ENCODE measurements around the gene GLYR1.
"Not testable (repeated sequence)": the region's sequence is repeated elsewhere in the genome, so short reads cannot be mapped to it uniquely, and the experiment has no call there.

Gene GLYR1

DNA sequence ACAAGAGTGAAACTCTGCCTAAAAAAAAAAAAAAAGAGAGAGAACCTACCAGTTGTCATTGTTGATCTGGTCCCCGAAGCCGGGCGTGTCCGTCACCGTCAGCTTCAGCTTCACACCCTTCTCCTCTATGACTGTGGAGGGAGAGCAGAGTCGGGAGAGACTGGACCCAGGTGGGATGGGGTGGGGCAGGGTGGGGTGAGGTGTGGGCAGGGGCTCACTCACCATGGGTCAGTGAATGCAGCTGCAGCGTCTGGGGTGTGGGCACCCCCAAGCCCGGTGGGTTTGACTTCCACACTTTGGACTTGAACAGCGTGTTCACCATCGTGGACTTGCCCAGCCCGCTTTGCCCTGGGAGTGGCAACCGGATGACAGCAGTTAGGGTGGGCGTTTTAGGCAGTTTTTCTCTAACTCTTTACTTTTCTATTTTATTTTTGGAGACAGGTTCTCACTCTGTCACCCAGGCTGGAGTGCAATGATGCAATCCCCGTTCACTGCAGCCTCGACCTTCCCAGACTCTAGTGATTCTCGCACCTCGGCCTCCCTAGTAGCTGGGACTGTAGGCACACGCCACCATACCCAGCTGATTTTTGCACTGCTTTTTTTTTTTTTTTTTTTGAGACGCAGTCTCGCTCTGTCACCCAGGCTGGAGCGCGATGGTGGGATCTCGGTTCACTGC is 61.2 kb downstream of the GLYR1 start:
- no peak for DNase-seq

DNA sequence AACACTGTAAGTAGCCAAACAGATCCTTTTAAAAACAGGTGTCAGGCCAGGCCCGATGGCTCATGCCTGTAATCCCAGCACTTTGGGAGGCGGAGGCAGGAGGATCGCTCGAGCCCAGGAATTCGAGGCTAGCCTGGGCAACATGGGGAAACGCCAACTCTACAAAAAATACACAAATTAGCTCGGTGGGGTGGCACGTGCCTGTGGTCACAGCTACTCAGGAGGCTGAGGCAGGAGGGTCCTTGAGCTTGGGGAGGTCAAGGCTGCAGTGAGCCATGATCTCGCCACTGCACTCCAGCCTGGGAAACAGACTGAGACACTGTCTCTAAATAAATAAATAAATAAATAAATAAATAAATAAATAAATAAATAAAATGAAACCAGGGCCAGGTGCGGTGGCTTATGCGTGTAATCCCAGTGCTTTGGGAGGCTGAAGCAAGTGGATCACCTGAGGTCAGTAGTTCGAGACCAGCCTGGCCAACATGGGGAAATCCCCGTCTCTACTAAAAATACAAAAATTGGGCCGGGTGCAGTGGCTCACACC is 62.6 kb downstream of the GLYR1 start:
- DNase-seq = not testable (repeated sequence)

DNA sequence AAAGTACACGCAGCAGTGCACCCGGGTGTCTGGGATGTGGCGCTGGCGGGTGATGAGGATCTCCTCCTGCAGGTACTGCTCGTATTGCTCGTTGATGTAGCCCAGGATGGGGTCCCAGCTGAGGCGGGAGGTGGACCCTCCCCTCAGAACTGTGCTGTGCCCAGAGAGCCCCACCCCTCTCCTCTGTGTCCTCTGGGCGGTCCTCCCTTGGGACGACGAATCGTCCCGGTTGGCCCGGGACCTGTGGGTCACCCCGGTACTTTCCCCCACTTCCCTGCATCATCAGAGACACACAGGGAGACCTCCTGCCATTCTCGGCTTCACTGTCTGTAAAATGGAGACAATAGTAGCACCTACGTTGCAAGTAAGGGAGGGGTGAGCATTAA is 63.1 kb downstream of the GLYR1 start:
- DNase-seq = no peak

DNA sequence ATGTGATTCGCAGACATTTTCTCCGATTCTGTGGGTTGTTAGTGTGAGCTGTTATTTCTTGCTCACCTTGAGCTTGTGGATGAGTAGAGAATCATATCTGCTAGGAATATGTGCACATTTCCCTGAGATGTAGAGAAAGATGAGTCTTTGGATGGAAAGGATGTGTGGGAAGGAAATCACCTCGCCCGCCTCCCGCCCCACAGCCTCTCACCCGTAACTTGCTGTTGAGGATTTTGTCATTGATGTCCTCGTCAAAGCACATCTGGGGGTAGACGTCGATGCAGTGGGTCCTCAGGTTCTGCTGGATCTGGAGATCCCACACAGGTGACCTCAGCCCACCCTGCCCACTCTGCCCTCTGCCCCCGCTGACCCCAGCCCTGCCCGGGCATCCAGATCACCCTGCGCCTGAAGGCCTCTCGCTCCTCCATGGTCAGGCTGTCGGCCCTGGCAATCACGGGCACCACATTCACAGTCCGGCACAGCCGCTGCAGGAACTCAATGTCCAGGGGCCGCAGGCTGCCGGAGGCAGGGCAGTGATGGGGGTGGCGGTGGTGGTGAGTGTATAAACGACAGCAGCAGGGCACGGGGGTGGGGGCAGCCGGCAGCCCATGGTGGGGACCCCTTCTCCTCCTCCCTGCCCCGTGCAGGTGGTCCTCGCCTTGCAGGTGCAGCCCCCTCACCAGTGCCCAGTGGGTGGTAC is 63.7 kb downstream of the GLYR1 start:
- DNase-seq = no peak

DNA sequence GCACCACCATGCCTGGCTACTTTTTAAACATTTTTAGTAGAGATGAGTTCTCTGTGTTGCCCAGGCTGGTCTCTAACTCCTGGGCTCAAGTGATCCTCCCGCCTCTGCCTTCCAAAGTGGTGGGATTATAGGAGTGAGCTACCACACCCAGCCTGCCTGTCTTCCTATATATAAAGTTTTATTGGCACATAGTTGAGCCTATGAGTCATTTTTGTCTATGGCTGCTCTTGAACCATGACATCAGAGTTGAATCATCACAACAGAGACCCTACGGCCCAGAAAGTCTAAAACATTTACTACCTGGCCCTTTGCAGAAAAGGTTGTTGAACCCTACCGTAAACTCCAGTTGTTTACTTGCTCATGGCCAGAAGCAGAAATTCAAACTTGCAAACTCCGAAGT is 66.9 kb downstream of the GLYR1 start:
- DNase-seq = no peak

DNA sequence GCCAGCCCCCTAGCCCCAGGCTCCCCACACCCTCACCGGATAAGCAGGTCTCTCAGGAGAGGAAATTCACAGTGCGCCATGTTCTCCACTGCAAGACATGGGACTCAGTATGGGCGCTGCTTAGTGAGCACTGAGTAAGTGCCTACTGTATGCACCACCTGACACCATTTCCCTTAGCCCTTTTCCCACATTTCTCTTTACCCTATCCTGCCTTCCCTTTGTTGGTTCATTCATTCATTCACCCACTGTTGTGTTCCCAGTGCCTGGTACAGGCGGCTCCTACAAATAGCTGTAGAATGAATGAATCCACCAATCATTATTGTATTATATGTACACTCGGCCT is 69.1 kb downstream of the GLYR1 start:
- no peak for DNase-seq

DNA sequence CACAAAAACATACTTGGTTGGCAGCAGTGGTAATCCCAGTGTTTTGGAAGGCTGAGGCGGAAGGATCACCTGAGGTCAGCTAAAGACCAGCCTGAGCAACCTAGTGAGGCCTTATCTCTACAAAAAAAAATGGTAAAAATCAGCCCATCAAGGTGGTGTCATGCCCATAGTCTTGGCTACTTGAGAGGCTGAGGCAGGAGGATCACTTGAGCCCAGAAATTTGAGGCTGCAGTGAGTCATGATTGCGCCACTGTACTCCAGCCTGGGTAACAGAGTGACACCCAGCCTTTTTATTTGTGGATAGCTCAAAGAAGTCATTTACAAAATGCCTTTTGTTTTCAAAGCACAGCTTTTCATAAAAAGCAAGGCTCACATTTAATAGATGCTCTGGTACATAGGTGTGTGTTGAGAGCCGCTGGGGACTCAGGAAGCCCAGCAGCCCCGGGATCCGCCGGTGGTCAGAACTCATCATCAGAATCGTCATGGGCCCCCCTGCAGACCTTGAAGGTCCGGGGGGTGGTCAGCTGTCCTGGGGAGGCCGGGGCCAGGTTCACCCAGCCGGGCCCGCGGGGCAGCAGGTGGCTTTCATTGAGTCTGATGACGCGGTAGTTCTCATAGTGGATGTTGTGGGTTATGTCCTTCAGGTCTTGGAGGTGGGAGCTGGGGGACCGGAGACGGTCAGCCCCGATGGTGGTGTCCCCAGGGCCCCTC is 69.6 kb downstream of the GLYR1 start:
- no peak for DNase-seq

DNA sequence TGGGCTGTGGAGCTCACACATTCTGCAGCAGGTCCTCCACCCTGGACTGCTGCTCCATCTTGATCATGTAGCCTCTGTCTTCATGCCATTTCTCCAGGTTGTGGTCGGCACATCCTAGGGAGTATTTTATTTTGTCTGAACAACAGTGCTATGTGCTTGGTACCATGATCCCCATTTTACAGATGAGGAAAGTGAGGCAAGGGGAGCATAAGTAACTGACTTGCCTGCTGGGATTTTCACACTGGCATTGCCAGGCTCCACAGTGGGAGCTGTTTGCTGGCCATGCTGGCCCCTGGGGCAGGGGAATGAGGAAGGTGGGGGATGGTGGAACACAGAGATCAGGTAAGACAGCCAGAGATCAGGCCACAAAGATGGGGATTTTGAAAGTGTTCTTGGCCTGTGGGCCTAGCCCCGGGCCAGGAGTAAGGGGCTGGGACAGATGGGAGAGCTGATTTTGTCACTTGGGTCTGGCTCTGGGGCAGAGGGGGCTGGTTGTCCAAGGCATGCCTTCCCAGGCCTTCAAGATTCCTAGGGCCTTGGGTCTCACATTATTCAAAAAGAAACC is 70.9 kb downstream of the GLYR1 start:
- DNase-seq = no peak

DNA sequence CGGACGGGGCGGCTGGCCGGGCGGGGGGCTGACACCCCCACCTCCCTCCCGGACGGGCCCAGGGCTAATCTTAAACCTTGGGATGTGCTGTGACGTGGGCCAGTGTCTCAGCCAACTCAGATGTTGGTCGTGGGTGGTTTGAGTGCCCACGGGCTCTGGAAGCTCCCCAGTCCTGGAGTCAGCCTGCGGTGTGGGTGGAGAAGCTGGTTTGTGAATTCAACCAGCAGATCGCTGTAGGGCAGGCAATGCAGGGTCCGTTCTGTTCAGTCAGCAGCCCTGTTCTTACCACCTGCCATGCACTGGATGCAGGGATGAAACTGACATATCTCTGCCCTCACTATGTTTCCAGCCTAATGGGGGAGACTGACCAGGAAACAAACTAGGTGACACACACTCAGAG is 72.1 kb downstream of the GLYR1 start:
- DNase-seq = no peak

DNA sequence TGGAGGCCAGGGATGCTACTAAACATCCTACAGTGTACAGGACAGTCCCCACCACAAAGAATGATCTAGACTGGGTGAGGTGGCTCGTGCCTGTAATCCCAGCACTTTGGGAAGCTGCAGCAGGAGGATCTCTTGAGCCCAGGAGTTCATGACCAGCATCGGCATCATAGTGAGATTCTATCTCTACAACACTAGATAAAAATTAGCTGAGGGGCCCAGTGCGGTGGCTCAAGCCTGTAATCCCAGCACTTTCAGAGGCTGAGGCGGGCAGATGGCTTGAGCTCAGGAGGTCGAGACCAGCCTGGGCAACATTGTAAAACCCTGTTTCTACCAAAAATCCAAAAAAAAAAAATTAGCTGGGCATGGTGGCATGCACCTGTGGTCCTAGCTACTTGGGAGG is 74.7 kb downstream of the GLYR1 start:
- no peak for DNase-seq

DNA sequence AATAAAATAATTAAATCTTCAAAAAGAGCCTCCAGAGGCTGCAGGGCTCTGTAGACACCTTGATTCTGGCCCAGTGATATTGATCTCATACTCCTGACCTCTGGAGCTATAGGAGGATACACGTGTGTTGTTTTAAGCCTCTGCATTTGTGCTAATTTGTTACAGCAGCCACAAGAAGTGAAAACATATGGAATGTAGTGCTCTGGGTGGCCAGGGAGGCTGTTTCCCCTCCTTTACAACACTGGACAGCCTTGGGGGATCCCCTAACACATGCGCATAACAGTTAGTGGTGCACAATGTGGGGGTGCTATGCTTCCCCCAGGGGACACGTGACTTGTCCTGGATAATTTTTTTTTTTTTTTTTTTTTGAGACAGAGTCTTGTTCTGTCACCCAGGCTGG is 75.4 kb downstream of the GLYR1 start:
- no peak for DNase-seq

DNA sequence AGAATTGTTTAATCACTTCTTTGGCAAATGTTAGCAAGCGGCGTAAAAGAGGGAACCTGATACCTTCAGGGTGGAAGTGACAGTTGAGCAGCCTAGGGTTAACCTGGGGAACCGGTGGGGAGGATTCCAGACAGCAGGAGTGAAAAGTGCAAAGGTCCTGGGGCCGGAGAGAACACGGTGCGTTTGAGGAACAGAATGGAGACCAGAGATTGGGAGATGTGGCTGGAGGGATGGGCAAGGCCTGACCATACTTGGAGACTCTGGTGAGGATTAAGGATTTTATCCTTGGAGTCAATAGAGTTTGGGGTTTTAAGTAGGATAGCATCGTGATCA is 77.8 kb downstream of the GLYR1 start:
- DNase-seq = no peak

DNA sequence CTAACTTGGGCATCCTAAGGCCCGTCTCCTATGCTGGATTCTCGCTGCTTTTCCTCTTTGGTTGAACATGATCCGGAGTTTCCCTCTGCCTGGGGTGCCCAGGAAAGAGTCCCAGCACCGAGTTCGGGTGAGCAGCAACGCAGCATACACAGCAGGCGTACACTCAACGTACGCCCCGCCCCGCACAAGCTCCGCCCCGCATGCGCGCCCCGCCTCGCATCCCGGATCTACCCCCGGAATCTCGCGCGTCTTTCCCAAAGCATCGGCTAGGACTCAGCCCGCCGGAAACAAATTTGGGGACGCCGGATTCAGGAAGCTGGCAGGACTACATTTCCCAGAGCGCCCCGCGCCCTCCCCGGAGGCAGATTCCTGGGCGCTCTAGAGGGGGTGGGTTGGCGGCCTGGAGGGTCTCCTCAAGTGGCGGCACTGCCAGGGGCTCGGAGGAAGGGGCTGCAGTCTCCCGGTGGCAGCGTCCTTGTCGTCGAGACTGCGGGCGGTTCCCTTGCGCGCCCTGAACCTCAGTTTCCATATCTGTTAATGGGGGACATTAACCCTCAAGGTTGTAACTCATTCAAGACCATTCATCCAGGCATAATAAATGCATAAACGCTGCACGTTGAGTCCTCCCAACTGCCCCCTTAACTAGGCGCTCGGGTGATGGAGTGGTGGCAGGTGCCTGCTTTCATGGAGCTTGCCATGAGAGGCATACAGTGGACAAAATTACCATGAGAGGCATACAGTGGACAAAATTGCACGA is 78.4 kb downstream of the GLYR1 start:
- DNase-seq = peak; percentile 83

DNA sequence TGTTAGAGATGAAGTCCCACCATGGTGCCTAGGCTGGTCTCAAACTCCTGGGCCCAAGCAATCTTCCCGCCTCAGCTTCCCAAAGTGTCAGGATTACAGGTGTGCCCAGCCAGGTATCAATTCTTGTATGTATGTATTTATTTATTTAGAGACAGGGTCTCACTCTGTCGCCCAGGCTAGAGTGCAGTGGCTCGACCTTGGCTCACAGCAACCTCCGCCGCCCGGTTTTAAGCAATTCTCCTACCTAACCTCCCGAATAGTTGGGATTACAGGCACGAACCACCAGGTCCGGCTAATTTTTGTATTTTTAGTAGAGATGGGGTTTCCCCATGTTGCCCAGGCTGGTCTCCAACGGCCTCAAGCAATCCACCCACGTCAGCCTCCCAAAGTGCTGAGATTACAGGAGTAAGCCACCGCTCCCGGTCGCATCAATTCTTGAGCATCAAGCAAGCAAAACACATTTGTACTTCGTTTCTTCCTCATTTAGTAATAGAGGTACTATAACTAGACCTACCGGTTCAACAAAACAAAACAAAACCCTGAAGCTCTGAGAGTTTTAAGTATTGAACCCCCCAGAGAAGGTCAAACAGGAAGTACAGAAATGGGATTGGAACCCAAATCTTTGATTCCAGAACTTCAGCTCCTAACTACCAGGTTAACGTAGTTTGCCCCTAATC is 79.1 kb downstream of the GLYR1 start:
- DNase-seq = no peak

DNA sequence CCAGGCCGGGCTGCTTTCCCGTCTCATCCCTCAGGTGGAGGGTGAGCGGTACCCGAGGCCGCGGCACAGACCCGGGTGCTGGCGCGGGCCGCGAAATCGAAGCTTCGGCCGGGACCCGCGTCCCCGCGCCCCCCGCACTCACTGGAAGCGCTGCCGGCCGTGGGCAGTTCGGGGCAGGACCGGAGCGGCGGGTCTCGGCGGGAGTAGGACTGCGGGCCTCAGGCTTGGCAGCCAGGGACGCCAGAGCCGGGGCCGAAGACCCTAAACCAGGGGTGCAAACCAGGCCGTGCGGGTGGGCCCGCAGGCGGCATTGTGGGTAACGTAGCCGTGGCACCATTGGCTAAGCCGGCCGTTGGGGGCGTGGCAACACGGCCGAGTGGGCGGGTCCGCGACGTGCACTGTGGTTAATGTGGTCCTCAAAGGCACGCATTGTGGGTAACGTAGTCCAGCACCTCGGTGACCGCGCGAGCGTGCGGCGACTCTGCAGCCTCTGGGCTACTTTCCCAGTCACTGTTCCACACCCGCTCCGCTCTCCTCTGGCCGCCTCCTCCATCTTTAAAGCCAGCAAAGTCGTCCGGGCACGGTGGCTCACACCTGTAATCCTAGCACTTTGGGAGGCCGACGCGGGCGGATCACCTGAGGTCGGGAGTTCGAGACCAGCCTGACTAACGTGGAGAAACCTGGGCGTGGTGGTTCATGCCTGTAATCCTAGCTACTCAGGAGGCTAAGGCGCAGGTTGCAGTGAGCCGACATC is 80.0 kb downstream of the GLYR1 start, which contains the start of gene ZNF500:
TSS of gene ZNF500 (minus strand) at position 288 of the 754 bp plus-strand sequence. CDS start 1,184 bp downstream, outside the sequence.
- DNase-seq = peak; percentile 99

DNA sequence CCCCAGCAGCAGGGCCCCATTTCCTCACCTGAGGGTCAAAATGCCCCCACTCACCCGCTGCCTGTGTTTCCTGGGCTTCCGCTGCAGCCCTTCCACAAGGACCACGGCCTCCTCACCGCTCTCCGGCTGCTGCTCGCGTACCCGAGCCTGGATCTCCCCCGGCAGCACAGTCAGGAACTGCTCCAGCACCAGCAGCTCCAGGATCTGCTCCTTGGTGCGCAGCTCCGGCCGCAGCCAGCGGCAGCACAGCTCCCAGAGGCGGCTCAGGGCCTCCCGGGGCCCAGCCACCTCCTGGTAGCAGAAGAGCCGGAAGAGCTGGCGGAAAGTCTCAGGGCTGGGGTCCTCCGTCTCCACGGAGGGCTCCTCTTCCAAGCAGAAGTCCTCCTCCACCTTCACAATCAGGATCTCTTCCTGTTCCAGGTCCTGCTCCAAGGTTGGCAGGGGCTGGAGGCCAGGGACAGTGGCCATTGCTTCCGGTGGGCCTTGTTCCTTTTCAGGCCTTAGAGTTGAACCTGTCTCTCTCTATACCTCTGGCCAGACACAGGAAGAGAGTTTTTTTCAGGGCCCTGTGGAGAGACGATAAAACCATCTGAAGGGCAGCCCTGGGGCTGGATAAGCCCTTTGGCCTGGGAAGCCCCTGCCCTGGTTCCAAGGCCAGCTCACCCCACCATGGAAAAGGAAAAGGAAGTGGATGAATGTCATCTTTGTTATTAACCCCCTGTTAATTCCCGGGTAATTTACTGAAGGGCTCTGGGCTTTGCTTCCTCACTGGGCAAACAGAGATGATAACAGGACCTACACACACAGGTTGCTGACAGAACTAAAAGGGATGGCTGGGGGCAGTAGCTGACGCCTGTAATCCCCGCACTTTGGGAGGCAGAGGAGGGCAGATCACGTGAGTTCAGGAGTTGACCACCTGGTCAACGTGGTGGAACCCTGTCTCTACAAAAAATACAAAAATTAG is 81.3 kb downstream of the GLYR1 start:
- no peak for DNase-seq

DNA sequence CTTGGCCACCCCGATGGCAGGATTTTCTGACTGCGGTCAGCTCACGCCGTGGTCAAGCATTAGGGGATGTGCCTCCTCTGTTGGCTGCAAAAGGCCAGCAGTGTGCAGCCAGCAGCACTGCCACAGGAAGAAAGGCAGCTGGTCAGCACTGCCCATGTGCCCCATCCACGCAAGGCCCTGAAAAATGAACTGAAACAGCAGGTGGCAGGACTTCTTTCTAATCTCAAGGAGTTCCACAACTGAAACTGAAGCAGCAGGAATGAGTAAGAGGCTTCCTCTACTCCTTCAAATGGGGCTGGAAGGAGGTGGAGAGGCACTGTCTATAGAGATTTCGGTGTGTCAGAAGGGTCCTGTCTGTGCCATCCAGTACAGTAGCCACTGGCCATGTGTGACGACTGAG is 83.3 kb downstream of the GLYR1 start:
- DNase-seq = no peak

DNA sequence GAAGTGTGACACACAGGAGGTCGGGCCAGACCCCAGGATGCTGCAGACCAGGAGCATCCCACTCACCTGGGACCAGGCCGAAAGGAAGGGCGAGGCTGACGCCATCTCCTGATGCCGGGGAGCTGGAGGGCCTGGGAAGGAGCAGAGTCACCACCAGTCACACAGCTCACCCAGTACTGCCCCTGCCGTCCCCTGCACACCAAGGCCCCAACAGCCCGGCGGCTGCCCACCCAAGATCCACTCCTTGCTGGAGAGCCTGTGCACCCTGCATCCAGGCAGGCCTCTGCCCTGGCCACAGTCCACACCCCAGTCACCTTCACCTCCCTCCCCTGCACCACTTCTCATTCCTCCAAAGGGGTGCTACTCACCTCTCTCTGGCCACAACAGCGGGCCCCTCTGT is 84.9 kb downstream of the GLYR1 start:
- no peak for DNase-seq

DNA sequence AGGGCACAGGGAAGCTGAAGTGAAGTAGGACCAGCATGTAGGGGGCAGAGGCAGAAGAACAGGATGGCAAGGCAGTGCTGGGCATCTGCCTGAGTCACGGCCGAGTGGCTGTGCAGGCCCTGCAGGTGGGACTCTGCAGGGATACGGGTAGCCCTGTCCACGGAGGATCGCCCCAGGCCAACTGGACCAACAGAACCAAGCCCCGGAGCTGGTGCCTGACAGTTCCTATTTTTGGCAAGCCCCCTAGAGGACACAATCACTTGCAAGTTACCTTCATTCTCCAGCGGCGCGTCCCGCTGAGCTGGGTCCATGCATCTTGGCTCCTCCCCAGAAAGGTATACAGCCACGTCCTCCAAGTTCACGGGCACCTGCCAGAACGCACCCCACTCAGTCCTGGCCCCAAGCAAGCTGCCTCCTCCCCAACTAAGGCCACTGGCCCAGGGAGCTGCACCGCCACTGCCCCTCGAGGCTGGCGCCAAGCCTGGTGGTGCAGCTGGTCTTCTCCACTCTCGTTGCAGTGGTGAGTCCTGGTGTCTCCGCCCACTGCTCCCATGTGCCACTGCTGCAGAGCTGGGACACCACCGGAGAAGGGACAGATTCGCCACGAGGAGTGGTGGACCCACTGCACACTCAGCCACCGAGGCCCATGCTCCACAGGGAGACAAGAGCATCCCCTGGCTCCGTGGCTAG is 86.7 kb downstream of the GLYR1 start:
- no peak for DNase-seq

DNA sequence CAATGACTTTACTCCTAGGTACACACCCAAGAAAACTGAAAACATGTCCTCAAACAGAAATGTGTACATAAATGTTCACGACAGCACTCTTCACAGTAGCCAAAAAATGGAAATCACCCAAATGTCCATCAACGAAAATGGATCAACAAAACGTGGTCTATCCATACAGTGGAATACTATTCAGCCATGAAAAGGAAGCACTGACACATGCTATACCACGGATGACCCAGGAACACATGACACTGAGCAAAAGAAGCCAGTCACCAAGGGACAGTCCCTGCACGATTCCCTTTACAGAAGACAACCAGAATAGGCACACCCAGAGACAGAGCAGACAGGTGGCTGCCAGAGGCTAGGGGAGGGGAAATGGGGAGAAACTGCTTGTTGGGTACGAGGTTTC is 91.4 kb downstream of the GLYR1 start:
- DNase-seq = no peak
